Thymus (tissue), 11 donors: ENCODE measurements around the gene ABCB11. TPM values are rescaled to one million over a fixed set of nuclear protein-coding genes. Genes with fewer than 3 reads are reported as not detected.

ENCODE experiments used
- DNase-seq, 9 donors: peaks; one replicate each; pipeline ENCODE4 v3.0.0-alpha.2; 2013; ENCODE audit warnings: low spot score in 9 of 9, low read depth in 6 of 9, missing footprints in 1 of 9
- H3K27ac ChIP-seq, 2 donors: one replicate each; pipeline ENCODE4 v1.5.1; 2013; ENCODE audit warnings: control low read depth in 1 of 2, low read depth in 1 of 2, low read length in 1 of 2, mild to moderate bottlenecking in 1 of 2, moderate library complexity in 1 of 2
- H3K27me3 ChIP-seq, 2 donors: one replicate each; pipeline ENCODE4 v1.5.1; 2013; ENCODE audit warnings: low read length in 1 of 2; ENCODE audit not compliant: control insufficient read depth in 2 of 2, insufficient read depth in 1 of 2
- H3K36me3 ChIP-seq, 2 donors: one replicate each; pipeline ENCODE4 v1.5.1; 2013; ENCODE audit warnings: low read length in 1 of 2, mild to moderate bottlenecking in 1 of 2, moderate library complexity in 1 of 2; ENCODE audit not compliant: control insufficient read depth in 2 of 2, insufficient read depth in 2 of 2
- H3K4me1 ChIP-seq, 2 donors: one replicate each; pipeline ENCODE4 v1.5.1; 2013; ENCODE audit warnings: low read length in 2 of 2; ENCODE audit not compliant: control insufficient read depth in 2 of 2, insufficient read depth in 2 of 2
- H3K4me3 ChIP-seq, 2 donors: one replicate each; pipeline ENCODE4 v1.5.1; 2013; ENCODE audit warnings: low read length in 2 of 2, control low read depth in 1 of 2, mild to moderate bottlenecking in 1 of 2
- H3K9me3 ChIP-seq, 2 donors: one replicate each; pipeline ENCODE4 v1.5.1; 2013; ENCODE audit warnings: low read length in 1 of 2, mild to moderate bottlenecking in 1 of 2; ENCODE audit not compliant: control insufficient read depth in 2 of 2, insufficient read depth in 1 of 2
- WGBS: extraction: QIAGEN DNeasy Blood & Tissue Kit; methylation state at CpG from one replicate; pipeline ENCODE4 v1.1.7; 2013; 5-methylcytosine and 5-hydroxymethylcytosine counted together
- polyA plus RNA-seq: library from polyadenylated mRNA; stranded (reverse); fragments of 200-250 nt; gene quantifications from one replicate; pipeline ENCODE4 v1.2.3, GENCODE V29; 2013
- total RNA-seq: library from RNA; stranded (reverse); fragments of 120-200 nt; gene quantifications from one replicate; pipeline ENCODE4 v1.2.4, GENCODE V29; 2013
- donor health status: healthy.

The ABCB11 gene
- total and polyA plus RNA-seq, 2 donors, result 0.05 to 0.09 TPM

GRCh38 chr2:168920504-168921157, 110.5 kb downstream of the ABCB11 start:
- DNase-seq, result peak in 8 of 9 donors; percentile 13 to 70 (median 40)
- WGBS, result 33% methylated on average over 4 of the region's 4 CpGs
- H3K9me3 ChIP-seq, result no peaks in the 10 kb centered on the region

GRCh38 chr2:168916331-168916675, 114.8 kb downstream of the ABCB11 start:
- no peak overlapping the region for H3K4me3 ChIP-seq
- 97% methylated on average over 4 of the region's 4 CpGs for WGBS

More at GRCh38 chr2:168920504-168921157, 110.5 kb downstream of the ABCB11 start:
- Histone ChIP-seq H3K4me1 (no peaks in the 10 kb centered on the region), H3K36me3 (no peaks in the 10 kb centered on the region), H3K4me3 (no peak overlapping the region), H3K27ac (no peak overlapping the region), H3K27me3 (no peaks in the 10 kb centered on the region)

GRCh38 chr2:168915441-168916330, 115.4 kb downstream of the ABCB11 start:
- 91% methylated on average over 3 of the region's 3 CpGs for WGBS
- DNase-seq, result no peak

More at GRCh38 chr2:168916331-168916675, 114.8 kb downstream of the ABCB11 start:
- peaks cover 0 to 4% of the 10 kb centered on the region in 2 donors for H3K4me1 ChIP-seq
- H3K27ac ChIP-seq, result no peak overlapping the region
- peaks cover 2 to 14% of the 10 kb centered on the region in 2 donors for H3K27me3 ChIP-seq
- H3K36me3 ChIP-seq, result no peaks in the 10 kb centered on the region
- DNase-seq, result no peak
- H3K9me3 ChIP-seq, result no peaks in the 10 kb centered on the region

GRCh38 chr2:168913495-168913894, 117.6 kb downstream of the ABCB11 start:
- 93% methylated on average over 4 of the region's 4 CpGs for WGBS
- DNase-seq, result no peak
- H3K4me1 ChIP-seq, result peaks cover 0 to 4% of the 10 kb centered on the region in 2 donors

More at GRCh38 chr2:168915441-168916330, 115.4 kb downstream of the ABCB11 start:
- peaks cover 0 to 4% of the 10 kb centered on the region in 2 donors for H3K4me1 ChIP-seq
- no peaks in the 10 kb centered on the region for H3K36me3 ChIP-seq
- H3K4me3 ChIP-seq, result no peak overlapping the region
- no peaks in the 10 kb centered on the region for H3K9me3 ChIP-seq
- peaks cover 2 to 14% of the 10 kb centered on the region in 2 donors for H3K27me3 ChIP-seq
- no peak overlapping the region for H3K27ac ChIP-seq

GRCh38 chr2:168912901-168913369, 118.2 kb downstream of the ABCB11 start:
- peaks cover 2 to 14% of the 10 kb centered on the region in 2 donors for H3K27me3 ChIP-seq
- H3K36me3 ChIP-seq, result no peaks in the 10 kb centered on the region
- H3K4me3 ChIP-seq, result no peak overlapping the region
- no peaks in the 10 kb centered on the region for H3K9me3 ChIP-seq
- peaks cover 0 to 4% of the 10 kb centered on the region in 2 donors for H3K4me1 ChIP-seq
- DNase-seq, result peak in 1 of 9 donors; percentile 15
- 45% methylated on average over 21 of the region's 21 CpGs for WGBS
- no peak overlapping the region for H3K27ac ChIP-seq

More at GRCh38 chr2:168913495-168913894, 117.6 kb downstream of the ABCB11 start:
- Histone ChIP-seq H3K27ac (no peak overlapping the region), H3K9me3 (no peaks in the 10 kb centered on the region), H3K36me3 (no peaks in the 10 kb centered on the region), H3K27me3 (peaks cover 2 to 14% of the 10 kb centered on the region in 2 donors), H3K4me3 (no peak overlapping the region)

- Histone ChIP-seq H3K4me3 (no peak overlapping the region), H3K27ac (no peak overlapping the region), H3K36me3 (no peaks in the 10 kb centered on the region), H3K9me3 (no peaks in the 10 kb centered on the region), H3K27me3 (peaks cover 2 to 14% of the 10 kb centered on the region in 2 donors), H3K4me1 (peaks cover 0 to 4% of the 10 kb centered on the region in 2 donors)
- WGBS, result 65% methylated on average over 6 of the region's 6 CpGs
- no peak for DNase-seq
Measured at GRCh38 chr2:168912466-168912865, 118.7 kb downstream of the ABCB11 start.

GRCh38 chr2:168910330-168910729, 120.8 kb downstream of the ABCB11 start:
- WGBS, result 93% methylated on average over 5 of the region's 5 CpGs
- DNase-seq, result no peak
- H3K9me3 ChIP-seq, result no peaks in the 10 kb centered on the region
- no peak overlapping the region for H3K27ac ChIP-seq
- no peaks in the 10 kb centered on the region for H3K36me3 ChIP-seq
- no peak overlapping the region for H3K4me3 ChIP-seq
- H3K27me3 ChIP-seq, result peaks cover 2 to 14% of the 10 kb centered on the region in 2 donors
- peaks cover 0 to 4% of the 10 kb centered on the region in 2 donors for H3K4me1 ChIP-seq

GRCh38 chr2:168907940-168908662, 123.0 kb downstream of the ABCB11 start:
- no peaks in the 10 kb centered on the region for H3K36me3 ChIP-seq
- DNase-seq, result no peak
- peaks cover 2 to 12% of the 10 kb centered on the region in 2 donors for H3K27me3 ChIP-seq
- no peak overlapping the region for H3K27ac ChIP-seq
- H3K9me3 ChIP-seq, result no peaks in the 10 kb centered on the region
- peaks cover 0 to 4% of the 10 kb centered on the region in 2 donors for H3K4me1 ChIP-seq
- WGBS, result 97% methylated on average over 8 of the region's 8 CpGs
- no peak overlapping the region for H3K4me3 ChIP-seq
